Breast epithelium (tissue), 4 donors: ENCODE measurements around the gene INSR. TPM values are rescaled to one million over a fixed set of nuclear protein-coding genes. Genes with fewer than 3 reads are reported as not detected.

ENCODE experiments used
- DNase-seq, 2 donors: peaks; one replicate each; pipeline ENCODE4 v3.0.0-alpha.2; 2019; ENCODE audit warnings: low spot score in 2 of 2
- H3K27ac ChIP-seq, 2 donors: fragments of 200-600 bp; sonication (generic) in 1 of 2; one replicate each; pipeline ENCODE4 v1.5.1; 2016 to 2019; ENCODE audit warnings: mild to moderate bottlenecking in 1 of 2
- H3K27me3 ChIP-seq, 2 donors: fragments of 200-600 bp; sonication (generic) in 1 of 2; one replicate each; pipeline versions ENCODE4 v1.5.1 to v1.6.0; 2017 to 2019; ENCODE audit warnings: control low read depth in 1 of 2, mild to moderate bottlenecking in 1 of 2
- H3K36me3 ChIP-seq: fragments of 200-600 bp; one replicate; pipeline ENCODE4 v1.5.1; 2019
- H3K4me1 ChIP-seq, 2 donors: fragments of 200-600 bp; sonication (generic); one replicate each; pipeline ENCODE4 v1.5.1; 2016 to 2019; ENCODE audit warnings: control low read depth in 1 of 2
- H3K4me3 ChIP-seq, 3 donors: fragments of 200-600 bp; sonication (generic); 1 replicate in 2 of 3; 2 replicates in 1 of 3; pipeline ENCODE4 v1.5.1; 2016 to 2019; ENCODE audit warnings: mild to moderate bottlenecking in 3 of 3, moderate library complexity in 2 of 3
- H3K9me3 ChIP-seq, 2 donors: fragments of 200-600 bp; sonication (generic) in 1 of 2; one replicate each; pipeline ENCODE4 v1.5.1; 2016 to 2019; ENCODE audit warnings: control low read depth in 1 of 2
- CTCF ChIP-seq, 3 donors: fragments of 450-650 bp; IDR thresholded peaks; one replicate each; pipeline ENCODE4 v1.5.1; 2016 to 2017; ENCODE audit warnings: antibody characterized with exemption in 3 of 3, mild to moderate bottlenecking in 3 of 3, moderate library complexity in 3 of 3
- POLR2A ChIP-seq: fragments of 450-650 bp; IDR thresholded peaks from one replicate; pipeline ENCODE4 v1.6.1; 2016; ENCODE audit warnings: antibody characterized with exemption, mild to moderate bottlenecking, moderate library complexity
- POLR2AphosphoS5 ChIP-seq, 3 donors: sonication (generic); formaldehyde crosslinking; IDR thresholded peaks; one replicate each; pipeline ENCODE4 v1.6.1; 2017; ENCODE audit warnings: antibody characterized with exemption in 3 of 3
- intact Hi-C: fragments of 100-400 bp; cut with DNase I; formaldehyde crosslinking; loops from one replicate; pipeline ENCODE4 v1.15.1; 2023; ENCODE audit warnings: low total_unique reads
- total RNA-seq, 3 donors: library from RNA; depleted of rRNA; stranded (reverse); fragments of >200 nt; gene quantifications; one replicate each; pipeline ENCODE4 v1.1.0, GENCODE V29; 2016

The INSR gene
- total RNA-seq, 3 donors from 2014 or later = 66.3 to 108 (median 104) TPM

DNA sequence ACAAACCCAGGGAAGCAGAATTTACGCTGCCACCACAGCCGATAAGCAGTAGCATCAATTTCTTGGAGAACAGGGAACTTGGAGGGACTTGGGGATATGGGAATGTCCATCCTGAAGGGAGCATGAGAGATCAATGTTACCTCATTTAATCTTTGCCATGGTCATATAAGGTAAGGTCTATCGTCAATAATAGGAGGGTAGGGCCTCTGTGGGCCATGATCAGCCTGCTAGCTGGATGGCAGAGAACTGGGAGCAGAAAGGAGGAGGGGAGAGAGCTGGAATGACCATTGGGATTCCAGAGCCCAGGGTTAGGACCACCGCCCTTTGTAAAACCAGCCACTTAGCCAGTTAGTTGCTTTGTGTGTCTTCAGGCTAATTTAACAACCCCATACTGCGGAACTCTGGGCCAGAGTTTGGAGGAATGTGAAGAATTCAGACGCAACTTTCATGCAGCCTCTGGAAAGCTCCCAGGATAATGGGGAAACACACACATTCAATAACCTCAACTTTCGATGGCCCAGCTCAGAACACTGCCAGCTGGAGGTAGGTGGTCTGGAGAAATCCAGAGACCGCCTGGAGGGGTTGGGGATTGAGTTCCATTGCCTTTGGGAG is 184.4 kb downstream of the INSR start:
- H3K4me1 ChIP-seq = no peaks in the 10 kb centered on the region
- DNase-seq = no peak
- H3K36me3 ChIP-seq = no peaks in the 10 kb centered on the region
- TF ChIP-seq POLR2AphosphoS5 (IDR thresholded peaks at IDR 0.05) (no peak), CTCF (IDR thresholded peaks at IDR 0.05) (no peak), POLR2A (no peak)
- H3K27ac ChIP-seq = no peak overlapping the region
- no peaks in the 10 kb centered on the region for H3K27me3 ChIP-seq
- H3K4me3 ChIP-seq = no peak overlapping the region
- intact Hi-C loops = no loop called here
- no peaks in the 10 kb centered on the region for H3K9me3 ChIP-seq

GRCh38 chr19:7106711-7107657 is 187.2 kb downstream of the INSR start:
- Histone ChIP-seq H3K4me1 (no peaks in the 10 kb centered on the region), H3K4me3 (no peak overlapping the region), H3K27ac (no peak overlapping the region), H3K27me3 (no peaks in the 10 kb centered on the region), H3K9me3 (no peaks in the 10 kb centered on the region), H3K36me3 (no peaks in the 10 kb centered on the region)
- intact Hi-C loops = no loop called here
- no peak for DNase-seq
- TF ChIP-seq POLR2A (no peak), CTCF (IDR thresholded peaks at IDR 0.05) (no peak), POLR2AphosphoS5 (IDR thresholded peaks at IDR 0.05) (no peak)

- intact Hi-C loops = no loop called here
- no peaks in the 10 kb centered on the region for H3K9me3 ChIP-seq
- no peak overlapping the region for H3K27ac ChIP-seq
- no peaks in the 10 kb centered on the region for H3K36me3 ChIP-seq
- TF ChIP-seq CTCF (IDR thresholded peaks at IDR 0.05) (no peak), POLR2A (no peak), POLR2AphosphoS5 (IDR thresholded peaks at IDR 0.05) (no peak)
- no peaks in the 10 kb centered on the region for H3K4me1 ChIP-seq
- no peak overlapping the region for H3K4me3 ChIP-seq
- no peak for DNase-seq
- no peaks in the 10 kb centered on the region for H3K27me3 ChIP-seq
Observed at GRCh38 chr19:7104747-7105447, 189.3 kb downstream of the INSR start.

- Histone ChIP-seq H3K36me3 (no peaks in the 10 kb centered on the region), H3K4me1 (peaks cover 0 to 4% of the 10 kb centered on the region in 2 donors), H3K27ac (no peak overlapping the region), H3K27me3 (no peaks in the 10 kb centered on the region), H3K9me3 (no peaks in the 10 kb centered on the region), H3K4me3 (no peak overlapping the region)
- no peak for DNase-seq
- intact Hi-C loops = loop anchor here (2.0 kb wide), 1 partner anchor 47 kb away; no protein-coding TSS in a partner anchor
- TF ChIP-seq POLR2A = no peak
- no peak for TF ChIP-seq POLR2AphosphoS5 (IDR thresholded peaks at IDR 0.05)
- TF ChIP-seq CTCF (IDR thresholded peaks at IDR 0.05) = no peak
Observed at GRCh38 chr19:7101498-7102253, 192.5 kb downstream of the INSR start.
